GM23248 (cell line): ENCODE measurements around the gene KCNK1. TPM values are rescaled to one million over a fixed set of nuclear protein-coding genes. Genes with fewer than 3 reads are reported as not detected.

ENCODE experiments used
- DNase-seq: peaks from one replicate; pipeline ENCODE4 v3.0.0-alpha.2; 2015
- H2AFZ ChIP-seq: fragments of 200-600 bp; sonication (generic); 2 replicates; pipeline ENCODE4 v1.6.1; 2016; ENCODE audit warnings: antibody characterized with exemption
- H3F3A ChIP-seq: fragments of 200-600 bp; sonication (generic); 2 replicates; pipeline ENCODE4 v1.6.1; 2016; ENCODE audit warnings: mild to moderate bottlenecking, antibody characterized with exemption, mixed run types; ENCODE audit not compliant: insufficient read depth
- H3K27ac ChIP-seq: fragments of 200-600 bp; sonication (generic); 2 replicates; pipeline ENCODE4 v1.5.1; 2016; ENCODE audit warnings: mild to moderate bottlenecking
- H3K27me3 ChIP-seq: fragments of 200-600 bp; sonication (generic); replicated peaks from 2 replicates; pipeline ENCODE4 v1.6.1; 2016; ENCODE audit warnings: mild to moderate bottlenecking; ENCODE audit not compliant: insufficient read depth
- H3K36me3 ChIP-seq: fragments of 200-600 bp; sonication (generic); 2 replicates; pipeline ENCODE4 v1.6.1; 2016; ENCODE audit warnings: low read depth, mild to moderate bottlenecking
- H3K4me1 ChIP-seq: fragments of 200-600 bp; sonication (generic); 2 replicates; pipeline ENCODE4 v1.6.1; 2016; ENCODE audit warnings: mild to moderate bottlenecking; ENCODE audit not compliant: insufficient read depth
- H3K4me2 ChIP-seq: fragments of 200-600 bp; sonication (generic); one replicate; pipeline ENCODE4 v1.6.1; 2016; ENCODE audit warnings: mild to moderate bottlenecking; ENCODE audit not compliant: unreplicated experiment
- H3K4me3 ChIP-seq: fragments of 200-600 bp; sonication (generic); 2 replicates; pipeline ENCODE4 v1.5.1; 2016; ENCODE audit warnings: mild to moderate bottlenecking
- H3K79me2 ChIP-seq: fragments of 200-600 bp; sonication (generic); 2 replicates; pipeline ENCODE4 v1.6.1; 2016; ENCODE audit warnings: mild to moderate bottlenecking; ENCODE audit not compliant: insufficient read depth
- H3K9ac ChIP-seq: fragments of 200-600 bp; sonication (generic); 2 replicates; pipeline ENCODE4 v1.6.1; 2016; ENCODE audit warnings: mild to moderate bottlenecking
- H3K9me2 ChIP-seq: fragments of 200-600 bp; sonication (generic); 2 replicates; pipeline ENCODE4 v1.6.1; 2016; ENCODE audit warnings: mixed run types, mild to moderate bottlenecking, moderate library complexity; ENCODE audit not compliant: insufficient read depth
- H3K9me3 ChIP-seq: fragments of 200-600 bp; sonication (generic); one replicate; pipeline ENCODE4 v1.6.1; 2017; ENCODE audit warnings: low read depth
- H4K20me1 ChIP-seq: fragments of 200-600 bp; sonication (generic); 2 replicates; pipeline ENCODE4 v1.6.0; 2016; ENCODE audit not compliant: insufficient read depth
- EZH2 ChIP-seq: fragments of 200-600 bp; sonication (generic); IDR thresholded peaks from 2 replicates; pipeline ENCODE4 v1.6.1; 2018; ENCODE audit warnings: antibody characterized with exemption, mild to moderate bottlenecking; ENCODE audit not compliant: insufficient read depth, poor library complexity, severe bottlenecking
- EZH2phosphoT487 ChIP-seq: fragments of 200-600 bp; sonication (generic); IDR thresholded peaks from 2 replicates; pipeline ENCODE4 v1.6.1; 2018; ENCODE audit warnings: antibody characterized with exemption, moderate library complexity, mild to moderate bottlenecking, low read depth; ENCODE audit not compliant: insufficient read depth
- WGBS, 2 experiments: methylation state at CpG; one replicate each; pipeline ENCODE4 v1.1.6; 2015 to 2017; ENCODE audit warnings: low lambda C conversion rate in 2 of 2, low coverage in 1 of 2; ENCODE audit errors: missing lambda C conversion rate in 2 of 2; 5-methylcytosine and 5-hydroxymethylcytosine counted together
- in situ Hi-C: fragments of 300-500 bp; cut with MboI; formaldehyde crosslinking; loops from 2 replicates; pipeline ENCODE4 v1.15.0; 2020
- polyA plus RNA-seq: library from polyadenylated mRNA; unstranded; fragments of >200 nt; fragmentation: Nextera tagmentation; extraction: Ambion mirVana; gene quantifications from 2 replicates; pipeline ENCODE4 v1.2.1, GENCODE V29; 2016
- total RNA-seq: library from RNA; depleted of rRNA; stranded (reverse); fragments of >200 nt; shearing (Covaris generic); gene quantifications from 2 replicates; pipeline ENCODE4 v1.2.3, GENCODE V29; 2014

Gene KCNK1
- total and polyA plus RNA-seq, 2 experiments from 2014 or later = 4.0 to 4.2 TPM

DNA sequence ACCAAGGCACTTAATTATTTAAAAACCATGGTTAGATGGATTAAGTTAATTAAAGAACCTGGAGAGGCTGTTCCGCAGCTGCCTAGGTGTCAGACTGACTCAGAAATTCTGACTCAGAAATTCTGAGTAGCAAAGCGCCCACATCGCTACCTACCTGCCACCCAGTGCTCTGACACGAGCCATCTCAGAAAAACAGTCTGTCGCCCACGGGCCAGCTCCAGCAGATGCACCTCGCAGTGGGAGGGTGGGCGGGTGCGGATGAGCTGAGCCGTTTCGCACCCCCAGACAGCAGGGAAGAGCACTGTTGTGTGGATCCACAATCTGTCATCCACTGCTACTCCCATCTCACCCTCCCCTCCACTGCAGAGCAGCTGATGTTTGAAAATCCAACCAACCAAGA lies 13.5 kb downstream of the KCNK1 start:
- Histone ChIP-seq H3K36me3 (no peaks in the 10 kb centered on the region), H3K4me2 (no peak overlapping the region), H3K4me3 (no peak overlapping the region), H3K79me2 (no peaks in the 10 kb centered on the region; the same call in 1 of the 2 replicates), H3K9me3 (no peaks in the 10 kb centered on the region), H2AFZ (no peak overlapping the region), H3K9ac (no peak overlapping the region), H3F3A (no peaks in the 10 kb centered on the region), H3K4me1 (no peaks in the 10 kb centered on the region), H4K20me1 (no peaks in the 10 kb centered on the region), H3K27me3 (no peaks in the 10 kb centered on the region), H3K9me2 (no peaks in the 10 kb centered on the region), H3K27ac (no peak overlapping the region)
- WGBS, 2 experiments = 88 to 100% methylated on average over 7 to 11 of the region's 11 CpGs
- TF ChIP-seq EZH2 (no peak), EZH2phosphoT487 (no peak)
- in situ Hi-C loops = no loop called here
- DNase-seq = no peak

DNA sequence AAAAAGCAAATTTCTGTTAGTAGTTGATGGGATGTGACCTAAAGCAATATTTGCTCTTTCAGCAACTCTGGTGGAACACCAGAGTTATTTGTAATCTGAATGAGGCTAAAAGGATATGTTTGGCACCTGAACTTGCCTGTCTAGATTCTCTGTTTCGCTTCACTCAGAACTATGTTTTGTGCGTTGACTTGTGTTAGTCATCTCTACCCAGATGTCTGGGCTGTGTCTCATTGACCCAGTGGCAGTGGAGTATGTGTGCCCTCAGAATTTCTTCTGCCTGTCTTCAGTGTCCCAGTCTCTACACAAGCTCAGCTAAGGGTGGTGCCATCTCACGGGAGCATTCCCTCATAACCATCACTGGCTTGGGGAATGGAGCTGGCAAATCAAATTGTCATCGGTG lies 13.9 kb downstream of the KCNK1 start:
- 93 to 96% methylated on average over 4 of the region's 4 CpGs for WGBS, 2 experiments
- in situ Hi-C loops = no loop called here
- no peak overlapping the region for H3K4me3 ChIP-seq

GRCh38 chr1:233629305-233629935 lies 15.5 kb downstream of the KCNK1 start:
- Histone ChIP-seq H3K4me3 (no peak overlapping the region), H3K36me3 (no peaks in the 10 kb centered on the region), H3K79me2 (no peaks in the 10 kb centered on the region; the same call in 1 of the 2 replicates), H3K27me3 (no peaks in the 10 kb centered on the region), H3F3A (no peaks in the 10 kb centered on the region), H3K9me3 (no peaks in the 10 kb centered on the region), H3K4me1 (no peaks in the 10 kb centered on the region), H3K9me2 (no peaks in the 10 kb centered on the region), H2AFZ (no peak overlapping the region), H4K20me1 (no peaks in the 10 kb centered on the region), H3K4me2 (no peak overlapping the region), H3K9ac (no peak overlapping the region), H3K27ac (no peak overlapping the region)
- in situ Hi-C loops = no loop called here
- TF ChIP-seq EZH2 (no peak), EZH2phosphoT487 (no peak)
- no peak for DNase-seq
- 94 to 96% methylated on average over 19 of the region's 19 CpGs for WGBS, 2 experiments

More for the DNA sequence above, 13.9 kb downstream of the KCNK1 start:
- Histone ChIP-seq H3K9ac (no peak overlapping the region), H3F3A (no peaks in the 10 kb centered on the region), H3K9me2 (no peaks in the 10 kb centered on the region), H3K4me1 (no peaks in the 10 kb centered on the region), H2AFZ (no peak overlapping the region), H3K4me2 (no peak overlapping the region), H4K20me1 (no peaks in the 10 kb centered on the region), H3K36me3 (no peaks in the 10 kb centered on the region), H3K79me2 (no peaks in the 10 kb centered on the region; the same call in 1 of the 2 replicates), H3K27me3 (no peaks in the 10 kb centered on the region), H3K9me3 (no peaks in the 10 kb centered on the region), H3K27ac (no peak overlapping the region)
- TF ChIP-seq EZH2 = no peak
- TF ChIP-seq EZH2phosphoT487 = no peak
- DNase-seq = no peak

- Histone ChIP-seq H3K4me1 (no peaks in the 10 kb centered on the region), H3K9me2 (no peaks in the 10 kb centered on the region), H3K27me3 (no peaks in the 10 kb centered on the region), H3F3A (no peaks in the 10 kb centered on the region), H4K20me1 (no peaks in the 10 kb centered on the region), H2AFZ (no peak overlapping the region), H3K4me3 (no peak overlapping the region), H3K9me3 (no peaks in the 10 kb centered on the region), H3K9ac (no peak overlapping the region), H3K27ac (no peak overlapping the region), H3K36me3 (no peaks in the 10 kb centered on the region), H3K4me2 (no peak overlapping the region), H3K79me2 (no peaks in the 10 kb centered on the region)
- TF ChIP-seq EZH2 = no peak
- TF ChIP-seq EZH2phosphoT487 = no peak
- DNase-seq = no peak
- WGBS, 2 experiments = 82 to 85% methylated on average over 6 of the region's 6 CpGs
- in situ Hi-C loops = no loop called here
Observed at GRCh38 chr1:233631810-233632405, 18.0 kb downstream of the KCNK1 start.
